Breast epithelium (tissue), 3 donors: ENCODE data around the gene SPTBN1.

Experiments
- POLR2A ChIP-seq: fragments of 450-650 bp; IDR thresholded peaks from one replicate; pipeline ENCODE4 v1.6.1; 2016; ENCODE audit warnings: antibody characterized with exemption, mild to moderate bottlenecking, moderate library complexity
- POLR2AphosphoS5 ChIP-seq, 3 donors: sonication (generic); formaldehyde crosslinking; IDR thresholded peaks; one replicate each; pipeline ENCODE4 v1.6.1; 2017; ENCODE audit warnings: antibody characterized with exemption in 3 of 3
- TF ChIP-seq, protein P1 (sequence below), 3 donors: fragments of 450-650 bp; IDR thresholded peaks; one replicate each; pipeline ENCODE4 v1.5.1; 2016 to 2017; ENCODE audit warnings: antibody characterized with exemption in 3 of 3, mild to moderate bottlenecking in 3 of 3, moderate library complexity in 3 of 3

DNA sequence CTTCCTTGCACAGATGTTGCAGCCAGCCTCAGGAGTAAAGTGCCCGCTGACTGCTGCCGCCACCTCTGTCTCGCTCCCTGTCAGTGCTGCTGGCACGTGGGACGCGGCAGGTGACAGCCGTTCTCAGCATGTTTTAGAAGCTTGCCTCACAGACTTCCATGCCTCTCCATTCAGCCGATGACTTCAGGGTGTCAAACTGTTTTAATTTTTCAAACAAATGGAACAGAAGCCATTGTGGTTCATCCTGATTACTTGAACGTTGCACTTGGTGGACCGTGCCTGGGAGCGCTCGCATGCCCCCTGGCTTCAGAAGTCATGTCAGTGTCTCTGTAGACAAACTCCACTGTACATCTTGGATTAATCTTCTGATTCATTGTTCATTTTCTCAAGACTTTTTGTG lies 204.6 kb downstream of the SPTBN1 start:
- no peak for TF ChIP-seq POLR2AphosphoS5 (IDR thresholded peaks at IDR 0.05)
- TF ChIP-seq POLR2A, result no peak
- TF ChIP-seq, protein P1, sequence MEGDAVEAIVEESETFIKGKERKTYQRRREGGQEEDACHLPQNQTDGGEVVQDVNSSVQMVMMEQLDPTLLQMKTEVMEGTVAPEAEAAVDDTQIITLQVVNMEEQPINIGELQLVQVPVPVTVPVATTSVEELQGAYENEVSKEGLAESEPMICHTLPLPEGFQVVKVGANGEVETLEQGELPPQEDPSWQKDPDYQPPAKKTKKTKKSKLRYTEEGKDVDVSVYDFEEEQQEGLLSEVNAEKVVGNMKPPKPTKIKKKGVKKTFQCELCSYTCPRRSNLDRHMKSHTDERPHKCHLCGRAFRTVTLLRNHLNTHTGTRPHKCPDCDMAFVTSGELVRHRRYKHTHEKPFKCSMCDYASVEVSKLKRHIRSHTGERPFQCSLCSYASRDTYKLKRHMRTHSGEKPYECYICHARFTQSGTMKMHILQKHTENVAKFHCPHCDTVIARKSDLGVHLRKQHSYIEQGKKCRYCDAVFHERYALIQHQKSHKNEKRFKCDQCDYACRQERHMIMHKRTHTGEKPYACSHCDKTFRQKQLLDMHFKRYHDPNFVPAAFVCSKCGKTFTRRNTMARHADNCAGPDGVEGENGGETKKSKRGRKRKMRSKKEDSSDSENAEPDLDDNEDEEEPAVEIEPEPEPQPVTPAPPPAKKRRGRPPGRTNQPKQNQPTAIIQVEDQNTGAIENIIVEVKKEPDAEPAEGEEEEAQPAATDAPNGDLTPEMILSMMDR (IDR thresholded peaks at IDR 0.05), result no peak
